Skeletal muscle satellite cell (primary cell): Measurements from ENCODE around the gene CASKIN2.

ENCODE experiments used
- H3K27me3 ChIP-seq: 2 replicates; pipeline ENCODE4 v1.7.0; 2013; ENCODE audit warnings: low read length; ENCODE audit not compliant: control insufficient read depth, insufficient read depth
- H3K36me3 ChIP-seq: 2 replicates; pipeline ENCODE4 v1.7.0; 2013; ENCODE audit warnings: mild to moderate bottlenecking, control low read depth, low read length; ENCODE audit not compliant: insufficient read depth
- H3K4me1 ChIP-seq: 2 replicates; pipeline ENCODE4 v1.7.0; 2013; ENCODE audit warnings: low read length; ENCODE audit not compliant: control insufficient read depth, insufficient read depth
- H3K4me2 ChIP-seq: 2 replicates; pipeline ENCODE4 v1.7.0; 2013; ENCODE audit warnings: mild to moderate bottlenecking, low read length
- H3K4me3 ChIP-seq: 2 replicates; pipeline ENCODE4 v1.7.0; 2013; ENCODE audit warnings: low read length
- H3K9ac ChIP-seq: 2 replicates; pipeline ENCODE4 v1.7.0; 2013; ENCODE audit warnings: mild to moderate bottlenecking, low read depth, low read length, moderate library complexity
- H3K9me3 ChIP-seq: replicated peaks from 2 replicates; pipeline ENCODE4 v1.7.0; 2013; ENCODE audit warnings: mild to moderate bottlenecking, control low read depth, low read length

The CASKIN2 gene

GRCh38 chr17:75501378-75502071 lies 13.8 kb downstream of the CASKIN2 start:
- Histone ChIP-seq H3K4me2 (no peak overlapping the region), H3K9ac (no peak overlapping the region), H3K36me3 (peaks cover 38% of the 10 kb centered on the region), H3K9me3 (no peaks in the 10 kb centered on the region), H3K4me3 (no peak overlapping the region), H3K27me3 (no peaks in the 10 kb centered on the region), H3K4me1 (no peaks in the 10 kb centered on the region)

- Histone ChIP-seq H3K4me1 (no peaks in the 10 kb centered on the region), H3K36me3 (peaks cover 40% of the 10 kb centered on the region), H3K9me3 (no peaks in the 10 kb centered on the region), H3K9ac (no peak overlapping the region), H3K4me3 (no peak overlapping the region), H3K27me3 (no peaks in the 10 kb centered on the region), H3K4me2 (no peak overlapping the region)
These were observed 14.7 kb downstream of the CASKIN2 start for GRCh38 chr17:75500419-75501216.

GRCh38 chr17:75499313-75500022 lies 15.9 kb downstream of the CASKIN2 start:
- Histone ChIP-seq H3K9me3 (no peaks in the 10 kb centered on the region), H3K4me2 (no peak overlapping the region), H3K36me3 (peaks cover 46% of the 10 kb centered on the region), H3K4me1 (no peaks in the 10 kb centered on the region), H3K27me3 (no peaks in the 10 kb centered on the region), H3K4me3 (no peak overlapping the region), H3K9ac (no peak overlapping the region)

- no peak overlapping the region for H3K9ac ChIP-seq
- no peak overlapping the region for H3K4me3 ChIP-seq
- H3K9me3 ChIP-seq, result no peaks in the 10 kb centered on the region
- no peaks in the 10 kb centered on the region for H3K4me1 ChIP-seq
- no peaks in the 10 kb centered on the region for H3K27me3 ChIP-seq
- peaks cover 51% of the 10 kb centered on the region for H3K36me3 ChIP-seq
- no peak overlapping the region for H3K4me2 ChIP-seq
These were observed 16.6 kb downstream of the CASKIN2 start for GRCh38 chr17:75498726-75499213.

GRCh38 chr17:75498039-75498725 lies 17.2 kb downstream of the CASKIN2 start:
- no peak overlapping the region for H3K4me2 ChIP-seq
- no peaks in the 10 kb centered on the region for H3K9me3 ChIP-seq
- no peaks in the 10 kb centered on the region for H3K27me3 ChIP-seq
- H3K36me3 ChIP-seq, result peaks cover 55% of the 10 kb centered on the region
- H3K4me1 ChIP-seq, result no peaks in the 10 kb centered on the region
- H3K9ac ChIP-seq, result no peak overlapping the region
- no peak overlapping the region for H3K4me3 ChIP-seq

- Histone ChIP-seq H3K4me1 (no peaks in the 10 kb centered on the region), H3K27me3 (no peaks in the 10 kb centered on the region), H3K4me2 (no peak overlapping the region), H3K36me3 (peaks cover 70% of the 10 kb centered on the region), H3K9ac (no peak overlapping the region), H3K9me3 (no peaks in the 10 kb centered on the region), H3K4me3 (no peak overlapping the region)
These were observed 19.3 kb downstream of the CASKIN2 start for GRCh38 chr17:75496005-75496404.

- H3K4me3 ChIP-seq, result no peak overlapping the region
- H3K4me2 ChIP-seq, result no peak overlapping the region
- no peaks in the 10 kb centered on the region for H3K9me3 ChIP-seq
- H3K9ac ChIP-seq, result no peak overlapping the region
- H3K4me1 ChIP-seq, result no peaks in the 10 kb centered on the region
- H3K27me3 ChIP-seq, result no peaks in the 10 kb centered on the region
- H3K36me3 ChIP-seq, result peaks cover 61% of the 10 kb centered on the region
These were observed 20.9 kb downstream of the CASKIN2 start for GRCh38 chr17:75494326-75494877.

GRCh38 chr17:75493476-75494129 lies 21.7 kb downstream of the CASKIN2 start:
- Histone ChIP-seq H3K36me3 (peaks cover 54% of the 10 kb centered on the region), H3K9me3 (no peaks in the 10 kb centered on the region), H3K27me3 (no peaks in the 10 kb centered on the region), H3K9ac (no peak overlapping the region), H3K4me2 (no peak overlapping the region), H3K4me1 (no peaks in the 10 kb centered on the region), H3K4me3 (no peak overlapping the region)

- Histone ChIP-seq H3K9ac (no peak overlapping the region), H3K36me3 (peaks cover 46% of the 10 kb centered on the region), H3K9me3 (no peaks in the 10 kb centered on the region), H3K27me3 (no peaks in the 10 kb centered on the region), H3K4me3 (no peak overlapping the region), H3K4me2 (no peak overlapping the region), H3K4me1 (no peaks in the 10 kb centered on the region)
These were observed 22.7 kb downstream of the CASKIN2 start for GRCh38 chr17:75492555-75493168.

GRCh38 chr17:75491680-75492079 lies 23.7 kb downstream of the CASKIN2 start:
- no peaks in the 10 kb centered on the region for H3K4me1 ChIP-seq
- no peak overlapping the region for H3K4me2 ChIP-seq
- no peaks in the 10 kb centered on the region for H3K9me3 ChIP-seq
- H3K4me3 ChIP-seq, result no peak overlapping the region
- H3K36me3 ChIP-seq, result peaks cover 42% of the 10 kb centered on the region
- H3K9ac ChIP-seq, result no peak overlapping the region
- no peaks in the 10 kb centered on the region for H3K27me3 ChIP-seq
